Ovary (tissue), 3 donors: ENCODE results near the gene TRIM26.

Source experiments
- CTCF ChIP-seq, 3 donors: fragments of 450-650 bp in 2 of 3; fragments of 200-600 bp in 1 of 3; IDR thresholded peaks; one replicate each; pipeline versions ENCODE4 v1.5.1 to v1.8.0; 2016 to 2022; ENCODE audit warnings: antibody characterized with exemption in 3 of 3, mild to moderate bottlenecking in 1 of 3
- POLR2A ChIP-seq: fragments of 450-650 bp; IDR thresholded peaks from one replicate; pipeline ENCODE4 v1.6.1; 2017; ENCODE audit warnings: antibody characterized with exemption, mild to moderate bottlenecking, moderate library complexity
- donor health status: DM: no; HTN: no; CAD: no.

DNA sequence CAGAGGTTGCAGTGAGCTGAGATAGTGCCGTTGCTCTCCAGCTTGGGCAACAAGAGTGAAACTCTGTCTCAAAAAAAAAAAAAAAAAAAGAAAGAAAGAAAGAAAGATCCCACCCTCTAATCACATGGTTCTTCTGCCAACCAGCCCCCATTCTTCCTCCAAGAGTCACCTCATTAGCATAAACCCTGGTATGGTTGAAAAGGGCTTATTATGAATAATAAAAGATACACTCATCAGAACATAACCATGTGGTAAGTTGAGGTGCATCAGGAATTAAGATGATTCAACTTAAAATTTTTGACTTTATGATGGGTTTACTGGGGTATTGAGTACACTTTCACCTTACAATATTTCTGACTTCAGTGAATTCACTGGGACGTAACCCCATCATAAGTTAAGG lies 78.1 kb downstream of the TRIM26 start:
- no peak for TF ChIP-seq CTCF (IDR thresholded peaks at IDR 0.05)
- no peak for TF ChIP-seq POLR2A
